AG04449 (cell line): ENCODE data around the gene MLEC.

Experiments
- CTCF ChIA-PET: fragments of 350-600 bp; formaldehyde crosslinking; extraction: SDS; loops from one replicate; lab custom pipeline; 2021; ENCODE audit warnings: antibody characterized with exemption; lab: Yijun Ruan, JAX
- POLR2A ChIA-PET: fragments of 400-600, 350-600 bp; formaldehyde crosslinking; extraction: SDS; loops from one replicate; lab custom pipeline; 2020; ENCODE audit warnings: antibody characterized with exemption, inconsistent platforms; lab: Yijun Ruan, JAX
- DNase-seq: peaks from one replicate; pipeline ENCODE4 v3.0.0-alpha.2; 2010; ENCODE audit warnings: low read depth, low spot score
- H3K4me3 ChIP-seq: 2 replicates; pipeline ENCODE4 v1.5.1; 2011; ENCODE audit warnings: low read depth, mild to moderate bottlenecking, control low read depth, low read length
- CTCF ChIP-seq: IDR thresholded peaks from one replicate; pipeline ENCODE4 v1.5.1; 2011; ENCODE audit warnings: mild to moderate bottlenecking, moderate library complexity, low read length, control low read depth, inconsistent platforms; ENCODE audit not compliant: insufficient read depth; ENCODE audit errors: missing control alignments

The MLEC gene

GRCh38 chr12:120658286-120659150, 28.4 kb upstream of the MLEC start:
- TF ChIP-seq CTCF, result no peak
- no peak overlapping the region for H3K4me3 ChIP-seq
- DNase-seq, result no peak
- ChIA-PET POLR2A (no interaction called here), CTCF (interaction anchor here (0.7 to 6.2 kb wide), 4 partner anchors 10 to 313 kb away, joined by 3 to 84 read pairs (median 4); no protein-coding TSS in a partner anchor)

- no peak overlapping the region for H3K4me3 ChIP-seq
- ChIA-PET POLR2A (no interaction called here), CTCF (interaction anchor here (1.2 to 6.2 kb wide), 3 partner anchors 10 to 15 kb away, joined by 3 to 84 read pairs (median 5); no protein-coding TSS in a partner anchor)
- DNase-seq, result no peak
- TF ChIP-seq CTCF, result no peak
These were observed 27.8 kb upstream of the MLEC start for GRCh38 chr12:120659151-120659525.

- TF ChIP-seq CTCF, result no peak
- DNase-seq, result no peak
- CTCF ChIA-PET, result interaction anchor here (3.6 to 6.2 kb wide), 2 partner anchors 11 to 13 kb away, joined by 27 to 84 read pairs; no protein-coding TSS in a partner anchor
- no peak overlapping the region for H3K4me3 ChIP-seq
- POLR2A ChIA-PET, result no interaction called here
These were observed 25.5 kb upstream of the MLEC start for GRCh38 chr12:120661432-120661831.

GRCh38 chr12:120662879-120663278, 24.1 kb upstream of the MLEC start:
- ChIA-PET POLR2A (no interaction called here), CTCF (interaction anchor here (1.0 to 3.6 kb wide), 3 partner anchors 9 to 16 kb away, joined by 3 to 27 read pairs (median 16); no protein-coding TSS in a partner anchor)
- DNase-seq, result no peak

GRCh38 chr12:120663741-120664140, 23.2 kb upstream of the MLEC start:
- ChIA-PET CTCF (interaction anchor here (1.0 to 3.6 kb wide), 4 partner anchors 10 to 16 kb away, joined by 3 to 27 read pairs (median 10); no protein-coding TSS in a partner anchor), POLR2A (no interaction called here)
- TF ChIP-seq CTCF, result no peak
- DNase-seq, result no peak
- H3K4me3 ChIP-seq, result no peak overlapping the region

More at GRCh38 chr12:120662879-120663278, 24.1 kb upstream of the MLEC start:
- TF ChIP-seq CTCF, result no peak
- no peak overlapping the region for H3K4me3 ChIP-seq
